ENCODE data around the gene PGA3.
"Not testable (repeated sequence)": the region's sequence is repeated elsewhere in the genome, so short reads cannot be mapped to it uniquely, and the experiment has no call there.

The PGA3 gene

DNA sequence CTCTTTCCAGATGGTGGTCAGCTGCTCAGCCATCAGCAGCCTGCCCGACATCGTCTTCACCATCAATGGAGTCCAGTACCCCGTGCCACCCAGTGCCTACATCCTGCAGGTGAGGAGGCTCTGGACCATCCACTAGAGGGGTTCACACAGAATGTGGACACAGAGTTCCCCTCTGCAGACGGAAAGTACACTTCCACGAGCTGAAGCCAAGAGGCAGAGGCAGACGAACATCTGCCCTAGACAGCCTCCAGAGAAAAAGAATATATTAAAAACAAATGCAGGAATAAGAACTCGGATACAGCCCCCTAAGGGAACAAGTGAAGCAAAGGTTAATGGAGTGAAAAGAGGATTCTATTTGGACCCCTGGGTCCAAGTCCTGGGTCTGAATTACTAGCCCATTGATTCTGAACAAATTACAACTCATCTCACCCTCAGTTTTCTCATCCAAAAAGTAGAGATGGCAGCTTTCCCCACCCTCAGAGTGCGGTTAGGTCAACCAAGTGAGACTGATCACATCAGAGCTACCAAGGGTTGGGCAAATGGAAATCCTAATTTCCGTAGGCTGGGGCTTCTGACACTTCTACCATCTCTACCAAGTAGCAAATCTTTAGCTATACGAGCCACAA is 8.1 kb downstream of the PGA3 start:
- DNase-seq = not testable (repeated sequence)

GRCh38 chr11:61212202-61212601 is 8.9 kb downstream of the PGA3 start:
- DNase-seq = not testable (repeated sequence)

- not testable (repeated sequence) for DNase-seq
Observed at GRCh38 chr11:61213711-61214324, 10.5 kb downstream of the PGA3 start.

GRCh38 chr11:61218306-61218705 is 15.0 kb downstream of the PGA3 start:
- not testable (repeated sequence) for DNase-seq

GRCh38 chr11:61219016-61219415 is 15.7 kb downstream of the PGA3 start:
- not testable (repeated sequence) for DNase-seq

DNA sequence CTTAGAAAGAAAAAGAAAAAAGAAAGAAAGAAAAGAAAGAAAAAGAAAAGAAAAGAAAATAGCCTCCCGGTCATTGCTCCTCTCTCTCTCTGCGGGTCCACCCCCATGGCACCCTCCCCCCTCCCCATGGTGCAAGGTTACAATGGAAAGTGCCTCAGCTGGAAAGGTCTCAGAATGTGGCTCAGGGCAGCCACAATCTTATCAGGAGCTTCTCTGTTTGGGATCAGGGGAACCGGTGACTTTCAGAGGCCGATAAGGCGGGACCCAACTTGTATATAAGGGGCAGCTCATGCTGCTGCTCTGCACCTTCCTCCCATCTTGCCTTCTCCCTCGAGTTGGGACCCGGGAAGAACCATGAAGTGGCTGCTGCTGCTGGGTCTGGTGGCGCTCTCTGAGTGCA is 18.7 kb downstream of the PGA3 start, which contains the start of gene PGA4:
TSS of gene PGA4 (plus strand) at position 301 of the 400 bp plus-strand sequence. CDS start at position 355, 54 bp downstream.
- not testable (repeated sequence) for DNase-seq

GRCh38 chr11:61222692-61223091 is 19.4 kb downstream of the PGA3 start:
- not testable (repeated sequence) for DNase-seq

DNA sequence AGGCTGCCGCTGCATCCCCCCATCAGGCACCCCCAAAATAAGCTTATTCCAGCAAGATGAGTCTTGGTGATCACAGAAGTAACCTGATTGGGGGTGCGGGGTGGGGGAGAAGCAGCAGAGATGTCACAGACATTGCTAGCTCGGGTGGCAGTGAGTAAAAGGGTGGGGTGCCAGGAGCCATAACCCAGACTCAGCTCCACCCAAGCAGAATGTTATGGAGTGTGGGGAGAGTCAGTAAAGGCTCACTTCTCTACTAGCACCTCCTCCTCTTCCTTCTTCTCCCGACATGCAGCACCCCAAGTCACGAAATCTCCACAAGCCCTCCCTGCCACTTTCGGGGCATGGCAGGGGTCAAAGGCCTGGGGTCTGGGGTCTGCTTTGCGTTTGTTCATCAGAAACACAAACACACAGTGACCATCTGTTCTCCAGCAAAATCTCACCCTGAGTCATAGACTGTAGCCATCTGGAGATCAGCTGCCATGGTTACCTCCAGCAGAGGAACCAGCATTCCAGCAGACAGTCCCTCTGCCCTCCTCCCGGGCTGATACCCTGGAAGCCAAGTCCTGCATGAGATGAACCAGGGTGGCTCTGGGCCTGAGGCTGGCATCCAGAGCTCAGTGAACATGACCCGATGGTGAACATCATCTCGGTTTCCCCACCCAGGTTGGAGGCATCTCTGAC is 23.3 kb downstream of the PGA3 start:
- not testable (repeated sequence) for DNase-seq

DNA sequence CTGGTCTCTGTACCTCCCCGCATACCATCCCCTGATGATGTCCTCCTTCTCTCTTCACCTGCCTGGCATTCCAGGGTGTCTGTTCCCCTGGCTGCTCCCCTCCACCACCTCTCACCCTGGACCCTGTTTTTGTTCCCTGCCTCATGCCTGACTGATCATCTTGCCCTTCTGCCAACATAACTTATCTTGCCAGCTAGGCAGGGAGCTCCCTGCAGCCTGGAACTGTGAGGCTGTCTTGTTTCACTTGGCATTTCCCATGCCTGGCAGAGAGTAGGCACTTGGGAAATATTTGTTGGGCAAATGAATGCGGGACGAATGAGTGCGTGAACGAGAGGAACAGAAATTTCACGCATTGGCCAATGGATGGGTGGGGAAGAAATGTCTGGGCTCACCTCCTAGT is 26.1 kb downstream of the PGA3 start:
- not testable (repeated sequence) for DNase-seq

DNA sequence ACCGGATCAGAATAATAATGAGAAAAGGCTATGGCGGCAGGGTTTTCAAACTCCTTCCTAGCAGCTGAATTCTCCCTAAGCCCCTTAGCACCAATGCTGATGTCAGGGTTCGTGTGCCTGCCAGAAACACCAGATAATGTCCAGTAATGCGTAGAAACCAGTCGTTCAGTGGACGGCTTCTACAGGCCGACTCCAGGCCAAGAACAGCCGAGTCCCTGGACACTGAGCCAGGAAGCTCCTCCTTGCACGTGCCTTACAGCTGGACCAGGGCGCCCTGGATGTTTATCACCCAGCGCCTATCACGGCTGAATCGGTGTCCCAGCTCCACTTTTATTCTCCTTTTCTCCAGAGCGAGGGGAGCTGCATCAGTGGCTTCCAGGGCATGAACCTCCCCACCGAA is 27.7 kb downstream of the PGA3 start:
- not testable (repeated sequence) for DNase-seq

DNA sequence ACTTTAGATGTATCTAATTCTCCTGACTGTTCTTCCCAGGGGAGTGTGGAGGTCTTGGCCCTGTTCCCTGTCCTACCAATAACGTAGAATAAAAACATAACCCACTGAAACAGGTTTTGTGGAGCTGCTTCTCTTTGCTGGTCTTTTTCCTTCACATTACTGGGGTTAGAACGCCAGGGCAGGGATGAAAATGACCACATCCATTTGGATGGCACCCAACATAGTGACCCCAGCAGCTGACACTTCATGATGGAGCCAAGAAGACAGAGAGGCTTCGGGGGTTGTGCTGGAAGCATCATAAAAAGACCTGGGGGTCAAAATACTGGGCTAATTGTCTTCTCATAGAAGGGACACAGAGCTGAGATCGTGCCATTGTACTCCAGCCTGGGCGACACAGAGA is 28.3 kb downstream of the PGA3 start:
- not testable (repeated sequence) for DNase-seq

DNA sequence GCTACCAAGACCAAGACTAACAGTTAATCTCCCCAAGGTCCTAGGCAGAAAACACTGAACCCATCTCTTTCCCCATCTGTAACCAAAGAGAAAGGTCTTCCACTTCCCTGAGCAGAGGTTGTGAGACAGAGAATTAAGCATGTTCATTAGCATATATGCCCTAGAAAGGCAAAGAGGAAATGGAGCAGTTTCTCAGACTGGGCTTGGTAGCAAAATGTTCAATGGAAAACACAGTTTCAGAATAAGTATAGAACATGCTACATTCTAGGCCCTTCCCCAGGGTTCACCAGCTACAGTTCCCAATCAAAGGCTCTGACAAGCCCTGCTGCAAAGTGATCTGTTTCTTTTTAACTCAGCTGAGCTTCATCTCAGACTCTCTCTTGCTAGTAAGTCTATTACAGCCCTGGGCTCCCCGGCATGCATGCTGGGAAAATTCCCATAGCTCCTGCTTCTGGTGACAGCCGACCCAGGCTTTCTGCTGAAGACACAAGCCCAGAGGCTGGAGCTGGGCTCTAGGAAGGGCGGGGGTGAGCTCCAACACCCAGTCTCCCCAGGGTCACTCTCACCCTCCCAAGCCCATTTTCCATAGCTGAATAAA is 29.3 kb downstream of the PGA3 start:
- DNase-seq = not testable (repeated sequence)

DNA sequence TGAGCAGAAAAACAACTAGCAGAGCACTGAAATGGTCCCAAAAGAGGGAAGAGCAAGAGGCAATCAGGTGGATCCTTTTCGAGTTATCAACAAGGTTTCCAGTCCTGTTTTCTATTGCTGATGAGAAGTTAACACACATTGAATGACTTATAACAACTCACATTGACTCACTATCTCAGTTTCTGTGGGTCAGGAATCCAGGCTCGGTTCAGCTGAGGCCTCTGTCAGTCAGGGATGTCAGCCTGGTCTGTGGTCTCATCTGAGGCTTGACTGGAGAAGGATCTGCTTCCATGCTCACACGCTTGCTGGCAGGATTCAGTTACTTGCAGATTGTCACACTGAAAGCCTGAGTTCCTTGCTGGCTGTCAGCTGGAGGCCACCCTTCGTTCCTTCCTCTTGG is 33.8 kb downstream of the PGA3 start:
- DNase-seq = not testable (repeated sequence)

DNA sequence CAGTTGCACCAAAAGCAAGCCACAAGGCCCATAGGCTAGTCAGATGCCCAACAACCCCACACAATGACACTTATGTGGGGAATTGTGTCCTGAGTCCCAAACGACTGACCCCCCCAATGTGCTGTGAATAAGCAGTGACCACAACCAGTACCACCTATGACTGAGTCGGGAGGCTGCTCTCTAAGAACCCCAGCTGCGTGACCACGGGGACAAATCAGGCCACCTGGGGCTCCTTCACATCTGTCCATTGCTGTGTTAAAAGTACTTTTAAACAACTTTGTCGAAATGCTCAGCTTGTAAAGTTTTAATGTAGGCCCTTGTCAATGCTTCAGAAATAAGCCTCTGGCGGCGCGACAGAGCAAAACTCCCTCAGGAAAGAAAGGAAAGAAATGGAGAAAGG is 37.0 kb downstream of the PGA3 start:
- not testable (repeated sequence) for DNase-seq

GRCh38 chr11:61240875-61241274 is 37.6 kb downstream of the PGA3 start, which contains the start of gene PGA5:
PGA5 (plus strand) TSS chr11:61241175; CDS start chr11:61241227, 52 bp downstream.
- DNase-seq = not testable (repeated sequence)

GRCh38 chr11:61241526-61241925 is 38.2 kb downstream of the PGA3 start:
- not testable (repeated sequence) for DNase-seq

DNA sequence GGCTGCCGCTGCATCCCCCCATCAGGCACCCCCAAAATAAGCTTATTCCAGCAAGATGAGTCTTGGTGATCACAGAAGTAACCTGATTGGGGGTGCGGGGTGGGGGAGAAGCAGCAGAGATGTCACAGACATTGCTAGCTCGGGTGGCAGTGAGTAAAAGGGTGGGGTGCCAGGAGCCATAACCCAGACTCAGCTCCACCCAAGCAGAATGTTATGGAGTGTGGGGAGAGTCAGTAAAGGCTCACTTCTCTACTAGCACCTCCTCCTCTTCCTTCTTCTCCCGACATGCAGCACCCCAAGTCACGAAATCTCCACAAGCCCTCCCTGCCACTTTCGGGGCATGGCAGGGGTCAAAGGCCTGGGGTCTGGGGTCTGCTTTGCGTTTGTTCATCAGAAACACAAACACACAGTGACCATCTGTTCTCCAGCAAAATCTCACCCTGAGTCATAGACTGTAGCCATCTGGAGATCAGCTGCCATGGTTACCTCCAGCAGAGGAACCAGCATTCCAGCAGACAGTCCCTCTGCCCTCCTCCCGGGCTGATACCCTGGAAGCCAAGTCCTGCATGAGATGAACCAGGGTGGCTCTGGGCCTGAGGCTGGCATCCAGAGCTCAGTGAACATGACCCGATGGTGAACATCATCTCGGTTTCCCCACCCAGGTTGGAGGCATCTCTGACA is 42.1 kb downstream of the PGA3 start:
- DNase-seq = not testable (repeated sequence)

GRCh38 chr11:61248071-61248470 is 44.8 kb downstream of the PGA3 start:
- not testable (repeated sequence) for DNase-seq

DNA sequence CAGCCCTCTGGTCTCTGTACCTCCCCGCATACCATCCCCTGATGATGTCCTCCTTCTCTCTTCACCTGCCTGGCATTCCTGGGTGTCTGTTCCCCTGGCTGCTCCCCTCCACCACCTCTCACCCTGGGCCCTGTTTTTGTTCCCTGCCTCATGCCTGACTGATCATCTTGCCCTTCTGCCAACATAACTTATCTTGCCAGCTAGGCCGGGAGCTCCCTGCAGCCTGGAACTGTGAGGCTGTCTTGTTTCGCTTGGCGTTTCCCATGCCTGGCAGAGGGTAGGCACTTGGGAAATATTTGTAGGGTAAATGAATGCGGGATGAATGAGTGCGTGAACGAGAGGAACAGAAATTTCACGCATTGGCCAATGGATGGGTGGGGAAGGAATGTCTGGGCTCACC is 45.9 kb downstream of the PGA3 start:
- DNase-seq = not testable (repeated sequence)

DNA sequence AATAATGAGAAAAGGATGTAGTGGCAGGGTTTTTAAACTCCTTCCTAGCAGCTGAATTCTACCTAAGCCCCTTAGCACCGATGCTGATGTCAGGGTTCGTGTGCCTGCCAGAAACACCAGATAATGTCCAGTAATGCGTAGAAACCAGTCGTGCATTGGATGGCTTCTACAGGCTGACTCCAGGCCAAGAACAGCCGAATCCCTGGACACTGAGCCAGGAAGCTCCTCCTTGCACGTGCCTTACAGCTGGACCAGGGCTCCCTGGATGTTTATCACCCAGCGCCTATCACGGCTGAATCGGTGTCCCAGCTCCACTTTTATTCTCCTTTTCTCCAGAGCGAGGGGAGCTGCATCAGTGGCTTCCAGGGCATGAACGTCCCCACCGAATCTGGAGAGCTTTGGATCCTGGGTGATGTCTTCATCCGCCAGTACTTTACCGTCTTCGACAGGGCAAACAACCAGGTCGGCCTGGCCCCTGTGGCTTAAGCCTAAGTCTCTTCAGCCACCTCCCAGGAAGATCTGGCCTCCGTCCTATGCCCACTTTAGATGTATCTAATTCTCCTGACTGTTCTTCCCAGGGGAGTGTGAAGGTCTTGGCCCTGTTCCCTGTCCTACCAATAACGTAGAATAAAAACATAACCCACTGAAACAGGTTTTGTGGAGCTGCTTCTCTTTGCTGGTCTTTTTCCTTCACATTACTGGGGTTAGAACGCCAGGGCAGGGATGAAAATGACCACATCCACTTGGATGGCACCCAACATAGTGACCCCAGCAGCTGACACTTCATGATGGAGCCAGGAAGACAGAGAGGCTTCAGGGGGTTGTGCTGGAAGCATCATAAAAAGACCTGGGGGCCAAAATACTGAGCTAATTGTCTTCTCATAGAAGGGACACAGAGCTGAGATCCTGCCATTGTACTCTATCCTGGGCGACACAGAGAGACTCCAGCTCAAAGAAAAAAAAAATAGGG is 47.8 kb downstream of the PGA3 start:
- DNase-seq = not testable (repeated sequence)

DNA sequence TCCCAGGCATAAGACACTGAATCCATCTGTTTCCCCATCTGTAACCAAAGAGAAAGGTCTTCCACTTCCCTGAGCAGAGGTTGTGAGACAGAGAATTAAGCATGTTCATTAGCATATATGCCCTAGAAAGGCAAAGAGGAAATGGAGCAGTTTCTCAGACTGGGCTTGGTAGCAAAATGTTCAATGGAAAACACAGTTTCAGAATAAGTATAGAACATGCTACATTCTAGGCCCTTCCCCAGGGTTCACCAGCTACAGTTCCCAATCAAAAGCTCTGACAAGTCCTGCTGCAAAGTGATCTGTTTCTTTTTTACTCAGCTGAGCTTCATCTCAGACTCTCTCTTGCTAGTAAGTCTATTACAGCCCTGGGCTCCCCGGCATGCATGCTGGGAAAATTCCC is 49.0 kb downstream of the PGA3 start:
- DNase-seq = not testable (repeated sequence)
